NCI-H187 treated with DMSO at 0.1 percent for 48 hours (cell line): ENCODE results near the gene LHX4.

ENCODE experiments used
- DNase-seq: peaks from one replicate; lab custom pipeline; 2025; lab: John Stamatoyannopoulos, UW

LHX4 gene

GRCh38 chr1:180243517-180244221 is 13.6 kb downstream of the LHX4 start:
- no peak for DNase-seq

GRCh38 chr1:180244840-180245239 is 14.8 kb downstream of the LHX4 start:
- DNase-seq, result no peak

- DNase-seq, result no peak
Measured at GRCh38 chr1:180246579-180246978, 16.5 kb downstream of the LHX4 start.

- no peak for DNase-seq
Measured at GRCh38 chr1:180247061-180247460, 17.0 kb downstream of the LHX4 start.

GRCh38 chr1:180247580-180247979 is 17.5 kb downstream of the LHX4 start:
- no peak for DNase-seq

GRCh38 chr1:180248176-180248575 is 18.1 kb downstream of the LHX4 start:
- no peak for DNase-seq

GRCh38 chr1:180248731-180249681 is 18.9 kb downstream of the LHX4 start:
- DNase-seq, result no peak

GRCh38 chr1:180249725-180250498 is 19.8 kb downstream of the LHX4 start:
- DNase-seq, result no peak

- no peak for DNase-seq
Measured at GRCh38 chr1:180250499-180250770, 20.4 kb downstream of the LHX4 start.

- DNase-seq, result no peak
Measured at GRCh38 chr1:180250883-180251509, 20.9 kb downstream of the LHX4 start.

GRCh38 chr1:180251526-180252305 is 21.7 kb downstream of the LHX4 start:
- DNase-seq, result no peak

GRCh38 chr1:180252638-180253536 is 22.8 kb downstream of the LHX4 start:
- no peak for DNase-seq

GRCh38 chr1:180253585-180254495 is 23.8 kb downstream of the LHX4 start:
- no peak for DNase-seq

- DNase-seq, result no peak
Measured at GRCh38 chr1:180254496-180254819, 24.4 kb downstream of the LHX4 start.

GRCh38 chr1:180254854-180255253 is 24.8 kb downstream of the LHX4 start:
- DNase-seq, result no peak

GRCh38 chr1:180255536-180256340 is 25.7 kb downstream of the LHX4 start:
- no peak for DNase-seq

- no peak for DNase-seq
Measured at GRCh38 chr1:180256341-180257027, 26.4 kb downstream of the LHX4 start.

- DNase-seq, result no peak
Measured at GRCh38 chr1:180257028-180257386, 26.9 kb downstream of the LHX4 start.
